CD14-positive monocyte (primary cell): ENCODE measurements around the gene CDKN2D. TPM values are rescaled to one million over a fixed set of nuclear protein-coding genes. Genes with fewer than 3 reads are reported as not detected.
A peak's percentile ranks its signal among the peaks of the same experiment; 100 is the strongest.

Experiments used
- DNase-seq, 3 donors: peaks; one replicate each; pipeline ENCODE4 v3.0.0-alpha.2; 2011 to 2022
- H2AFZ ChIP-seq: 2 replicates; pipeline ENCODE4 v1.6.0; 2012; ENCODE audit warnings: mild to moderate bottlenecking, low read depth, low read length, inconsistent platforms; ENCODE audit not compliant: insufficient read depth, poor library complexity, severe bottlenecking
- H3K27ac ChIP-seq, 2 donors: 1 replicate in 1 of 2; 2 replicates in 1 of 2; pipeline ENCODE4 v1.5.1; 2012 to 2013; ENCODE audit warnings: low read length in 2 of 2, control low read depth in 1 of 2, inconsistent platforms in 1 of 2, low read depth in 1 of 2, mild to moderate bottlenecking in 1 of 2
- H3K27me3 ChIP-seq, 2 donors: one replicate each; pipeline versions ENCODE4 v1.6.0 to v1.6.1; 2011 to 2013; ENCODE audit warnings: low read length in 2 of 2; ENCODE audit not compliant: control insufficient read depth in 2 of 2, insufficient read depth in 2 of 2
- H3K36me3 ChIP-seq, 2 donors: replicated peaks in 1 of 2; 1 replicate in 1 of 2; 2 replicates in 1 of 2; pipeline versions ENCODE4 v1.5.1 to v1.6.1; 2012 to 2013; ENCODE audit warnings: low read length in 2 of 2, control low read depth in 1 of 2, inconsistent platforms in 1 of 2, mild to moderate bottlenecking in 1 of 2; ENCODE audit not compliant: insufficient read depth in 2 of 2, control insufficient read depth in 1 of 2
- H3K4me1 ChIP-seq, 2 donors: 1 replicate in 1 of 2; 2 replicates in 1 of 2; pipeline versions ENCODE4 v1.5.1 to v1.6.1; 2012 to 2013; ENCODE audit warnings: low read length in 2 of 2, control low read depth in 1 of 2, inconsistent platforms in 1 of 2, mild to moderate bottlenecking in 1 of 2, moderate library complexity in 1 of 2; ENCODE audit not compliant: insufficient read depth in 2 of 2, control insufficient read depth in 1 of 2
- H3K4me2 ChIP-seq: replicated peaks from 2 replicates; pipeline ENCODE3; 2012; ENCODE audit warnings: low read length, moderate library complexity, mild to moderate bottlenecking; ENCODE audit not compliant: poor library complexity, severe bottlenecking; ENCODE audit errors: extremely low read depth
- H3K4me3 ChIP-seq, 3 experiments: fragments of 200-600 bp in 1 of 3; sonication (generic) in 1 of 3; replicated peaks in 1 of 3; 1 replicate in 2 of 3; 2 replicates in 1 of 3; pipeline ENCODE4 v1.5.1; 2011 to 2013; ENCODE audit warnings: low read length in 3 of 3, mild to moderate bottlenecking in 3 of 3, control low read depth in 2 of 3, low read depth in 2 of 3, inconsistent platforms in 1 of 3, moderate library complexity in 1 of 3
- H3K79me2 ChIP-seq: 2 replicates; pipeline ENCODE4 v1.6.0; 2012; ENCODE audit warnings: mild to moderate bottlenecking, control low read depth, inconsistent platforms, low read length, moderate library complexity; ENCODE audit not compliant: insufficient read depth
- H3K9ac ChIP-seq: 2 replicates; pipeline ENCODE4 v1.6.0; 2017; ENCODE audit warnings: low read length, mild to moderate bottlenecking; ENCODE audit not compliant: insufficient read depth, poor library complexity, severe bottlenecking
- H3K9me3 ChIP-seq, 2 donors: replicated peaks in 1 of 2; 1 replicate in 1 of 2; 2 replicates in 1 of 2; pipeline versions ENCODE4 v1.5.1 to v1.6.1; 2012 to 2013; ENCODE audit warnings: low read length in 2 of 2, control low read depth in 1 of 2; ENCODE audit not compliant: control insufficient read depth in 1 of 2, insufficient read depth in 1 of 2
- H4K20me1 ChIP-seq: 2 replicates; pipeline ENCODE4 v1.6.0; 2012; ENCODE audit warnings: mild to moderate bottlenecking, low read length, control low read depth, moderate library complexity; ENCODE audit not compliant: insufficient read depth
- H3K27ac Mint-ChIP-seq, 7 donors: one replicate each; pipeline ENCODE4 v1.8.0; 2020; ENCODE audit warnings: mild to moderate bottlenecking in 7 of 7, mixed read lengths in 7 of 7, moderate library complexity in 6 of 7, inconsistent platforms in 2 of 7
- H3K27me3 Mint-ChIP-seq, 3 donors: one replicate each; pipeline ENCODE4 v1.8.0; 2021 to 2022; ENCODE audit warnings: low read depth in 3 of 3, mild to moderate bottlenecking in 3 of 3, mixed read lengths in 3 of 3, moderate library complexity in 3 of 3, inconsistent platforms in 1 of 3
- H3K36me3 Mint-ChIP-seq, 2 donors: one replicate each; pipeline ENCODE4 v1.8.0; 2020; ENCODE audit warnings: mixed read lengths in 2 of 2, inconsistent platforms in 1 of 2, mild to moderate bottlenecking in 1 of 2
- H3K4me1 Mint-ChIP-seq: one replicate; pipeline ENCODE4 v1.8.0; 2020; ENCODE audit warnings: mild to moderate bottlenecking, mixed read lengths
- H3K4me3 Mint-ChIP-seq, 2 donors: one replicate each; pipeline ENCODE4 v1.8.0; 2020; ENCODE audit warnings: mild to moderate bottlenecking in 2 of 2, mixed read lengths in 2 of 2, moderate library complexity in 1 of 2
- H3K9me3 Mint-ChIP-seq, 7 donors: one replicate each; pipeline ENCODE4 v1.8.0; 2020 to 2022; ENCODE audit warnings: mixed read lengths in 7 of 7, mild to moderate bottlenecking in 6 of 7, moderate library complexity in 6 of 7, inconsistent platforms in 2 of 7
- WGBS: methylation state at CpG from one replicate; pipeline ENCODE4 v1.1.5; 2013; ENCODE audit warnings: missing lambda C conversion rate; ENCODE audit not compliant: insufficient coverage; 5-methylcytosine and 5-hydroxymethylcytosine counted together
- intact Hi-C, 2 donors: fragments of 100-400 bp; cut with micrococcal nuclease; formaldehyde crosslinking; loops; one replicate each; pipeline versions ENCODE4 v1.15.0 to v1.15.1; 2023
- polyA plus RNA-seq, 3 donors: library from polyadenylated mRNA; depleted of rRNA in 1 of 3; unstranded in 2 of 3; stranded (reverse) in 1 of 3; fragments of 300-500 nt in 2 of 3; fragments of >200 nt in 1 of 3; fragmentation: Illumina TruSeq in 2 of 3; gene quantifications; 1 replicate in 2 of 3; 2 replicates in 1 of 3; pipeline ENCODE4 v1.2.3, GENCODE V29; 2012 to 2021
- TF ChIP-seq, protein P1 (sequence below): fragments of 200-600 bp; IDR thresholded peaks from one replicate; pipeline ENCODE4 v1.8.0; 2022; ENCODE audit warnings: antibody characterized with exemption, mild to moderate bottlenecking

CDKN2D gene
- polyA plus RNA-seq, 3 donors: 115 to 166 (median 130) TPM

DNA sequence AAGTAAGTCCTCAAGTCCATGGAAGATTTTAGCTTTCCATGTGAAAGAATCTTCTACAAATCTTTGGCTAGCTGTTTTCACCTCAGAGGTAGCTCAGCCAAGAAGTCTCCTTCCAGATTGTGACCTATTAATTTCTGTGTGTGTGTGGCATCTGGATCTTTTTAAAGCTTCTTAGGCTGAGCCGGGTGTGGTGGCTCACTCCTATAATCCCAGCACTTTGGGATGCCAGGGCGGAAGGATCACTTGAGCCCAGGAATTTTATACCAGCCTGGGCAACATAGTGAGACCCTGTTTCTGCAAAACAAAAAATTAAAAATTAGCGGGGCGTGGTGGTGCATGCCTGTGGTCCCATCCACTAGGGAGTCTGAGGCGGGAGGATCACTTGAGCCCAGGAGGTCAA is 43.1 kb upstream of the CDKN2D start:
- peaks cover 64% of the 10 kb centered on the region for H4K20me1 ChIP-seq
- WGBS: 100% methylated on average over 4 of the region's 5 CpGs

DNA sequence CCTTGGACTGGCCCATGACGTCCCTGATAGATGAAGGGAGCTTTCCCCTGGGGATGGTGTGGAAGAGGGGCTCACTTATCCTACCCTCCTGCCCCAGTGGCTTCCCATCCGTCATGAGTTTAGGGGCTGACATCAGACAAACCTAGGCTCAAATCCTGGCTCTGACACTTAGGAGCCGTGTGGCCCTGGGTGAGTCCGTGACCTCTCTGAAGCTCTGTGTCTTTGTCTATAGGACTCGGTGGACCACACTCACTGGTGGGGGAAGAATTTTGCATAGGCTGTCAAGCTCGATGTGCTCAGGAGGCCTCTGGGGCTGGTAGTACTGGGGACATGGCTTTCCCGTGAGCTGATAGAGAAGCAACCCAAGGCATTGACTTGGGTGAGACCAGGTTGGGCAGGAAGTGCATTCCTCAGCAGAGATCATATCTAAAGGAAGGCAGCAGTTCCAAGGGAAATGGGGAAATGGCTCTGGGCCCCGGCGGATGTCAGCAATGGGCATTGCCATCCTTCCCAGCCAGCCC is 35.7 kb upstream of the CDKN2D start:
- Histone ChIP-seq H4K20me1 (peaks cover 31% of the 10 kb centered on the region), H3K4me1 (peaks cover 29 to 33% of the 10 kb centered on the region in 2 donors), H3K4me3 (peak overlapping the region; percentile 22 to 92 (median 92)), H3K27me3 (no peaks in the 10 kb centered on the region), H3K79me2 (peaks cover 13% of the 10 kb centered on the region), H2AFZ (peak overlapping the region; percentile 41), H3K9ac (peak overlapping the region; percentile 42), H3K27ac (peak overlapping the region; percentile 75 to 79), H3K4me2 (peak overlapping the region; percentile 97), H3K36me3 (no peaks in the 10 kb centered on the region), H3K9me3 (no peaks in the 10 kb centered on the region)
- peak overlapping the region; percentile 87 to 95 (median 92) for H3K27ac Mint-ChIP-seq
- DNase-seq: peak in 2 of 3 donors; percentile 21 to 39
- TF ChIP-seq, protein P1, sequence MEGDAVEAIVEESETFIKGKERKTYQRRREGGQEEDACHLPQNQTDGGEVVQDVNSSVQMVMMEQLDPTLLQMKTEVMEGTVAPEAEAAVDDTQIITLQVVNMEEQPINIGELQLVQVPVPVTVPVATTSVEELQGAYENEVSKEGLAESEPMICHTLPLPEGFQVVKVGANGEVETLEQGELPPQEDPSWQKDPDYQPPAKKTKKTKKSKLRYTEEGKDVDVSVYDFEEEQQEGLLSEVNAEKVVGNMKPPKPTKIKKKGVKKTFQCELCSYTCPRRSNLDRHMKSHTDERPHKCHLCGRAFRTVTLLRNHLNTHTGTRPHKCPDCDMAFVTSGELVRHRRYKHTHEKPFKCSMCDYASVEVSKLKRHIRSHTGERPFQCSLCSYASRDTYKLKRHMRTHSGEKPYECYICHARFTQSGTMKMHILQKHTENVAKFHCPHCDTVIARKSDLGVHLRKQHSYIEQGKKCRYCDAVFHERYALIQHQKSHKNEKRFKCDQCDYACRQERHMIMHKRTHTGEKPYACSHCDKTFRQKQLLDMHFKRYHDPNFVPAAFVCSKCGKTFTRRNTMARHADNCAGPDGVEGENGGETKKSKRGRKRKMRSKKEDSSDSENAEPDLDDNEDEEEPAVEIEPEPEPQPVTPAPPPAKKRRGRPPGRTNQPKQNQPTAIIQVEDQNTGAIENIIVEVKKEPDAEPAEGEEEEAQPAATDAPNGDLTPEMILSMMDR: no peak
- peaks cover 0 to 3% (median 0%) of the 10 kb centered on the region in 7 donors for H3K9me3 Mint-ChIP-seq
- peaks cover 0 to 9% (median 3%) of the 10 kb centered on the region in 3 donors for H3K27me3 Mint-ChIP-seq
- 17% methylated on average over 5 of the region's 9 CpGs for WGBS
- peak overlapping the region; percentile 89 to 92 for H3K4me3 Mint-ChIP-seq
- intact Hi-C loops: loop anchor here in 1 of 2 donors (5.0 kb wide), 1 partner anchor 33 kb away; no protein-coding TSS in a partner anchor
- peaks cover 25% of the 10 kb centered on the region for H3K4me1 Mint-ChIP-seq
- H3K36me3 Mint-ChIP-seq: no peaks in the 10 kb centered on the region

More for the DNA sequence above, 43.1 kb upstream of the CDKN2D start:
- Mint-ChIP-seq H3K27ac (no peak overlapping the region), H3K4me1 (peaks cover 22% of the 10 kb centered on the region), H3K27me3 (peaks cover 0 to 3% (median 3%) of the 10 kb centered on the region in 3 donors), H3K36me3 (peaks cover 7 to 13% of the 10 kb centered on the region in 2 donors), H3K4me3 (no peak overlapping the region), H3K9me3 (peaks cover 0 to 1% (median 0%) of the 10 kb centered on the region in 7 donors)
- TF ChIP-seq, protein P1: no peak
- intact Hi-C loops: no loop called here
- Histone ChIP-seq H3K4me2 (no peak overlapping the region), H3K4me1 (peaks cover 10 to 18% of the 10 kb centered on the region in 2 donors), H3K27me3 (no peaks in the 10 kb centered on the region), H3K9ac (no peak overlapping the region), H3K4me3 (no peak overlapping the region), H3K79me2 (no peaks in the 10 kb centered on the region), H3K27ac (no peak overlapping the region), H3K36me3 (no peaks in the 10 kb centered on the region), H2AFZ (no peak overlapping the region), H3K9me3 (no peaks in the 10 kb centered on the region)
- no peak for DNase-seq
